T-helper 2 cell (primary cell): ENCODE results near the gene IL7R.
A peak's percentile ranks its signal among the peaks of the same experiment; 100 is the strongest.

Experiments used
- DNase-seq, 5 experiments: peaks; one replicate each; pipeline versions ENCODE4 v3.0.0 to v3.0.0-alpha.2; 2012 to 2022

Gene IL7R

GRCh38 chr5:35838370-35839042, 18.2 kb upstream of the IL7R start:
- DNase-seq, result peak in 1 of 5 experiments; percentile 68

- no peak for DNase-seq
These were observed 13.8 kb upstream of the IL7R start for GRCh38 chr5:35842856-35843255.

GRCh38 chr5:35845508-35845907, 11.2 kb upstream of the IL7R start:
- DNase-seq, result peak in 1 of 5 experiments; percentile 51

GRCh38 chr5:35847491-35847890, 9.2 kb upstream of the IL7R start:
- DNase-seq, result no peak

- no peak for DNase-seq
These were observed 8.7 kb upstream of the IL7R start for GRCh38 chr5:35847961-35848360.

GRCh38 chr5:35849860-35850259, 6.8 kb upstream of the IL7R start:
- no peak for DNase-seq

GRCh38 chr5:35850967-35851680, 5.6 kb upstream of the IL7R start:
- no peak for DNase-seq

GRCh38 chr5:35852084-35852734, 4.5 kb upstream of the IL7R start:
- DNase-seq, result peak in 4 of 5 experiments; percentile 13 to 76 (median 40)

GRCh38 chr5:35852773-35853172, 3.9 kb upstream of the IL7R start:
- no peak for DNase-seq

GRCh38 chr5:35853631-35854030, 3.1 kb upstream of the IL7R start:
- peak; percentile 20 to 93 (median 64) for DNase-seq

- peak in 4 of 5 experiments; percentile 48 to 97 (median 81) for DNase-seq
These were observed 2.4 kb upstream of the IL7R start for GRCh38 chr5:35854248-35854647.

- DNase-seq, result peak in 2 of 5 experiments; percentile 20 to 38
These were observed 1.5 kb upstream of the IL7R start for GRCh38 chr5:35855187-35855586.

- DNase-seq, result peak in 1 of 5 experiments; percentile 45
These were observed 416 bp upstream of the IL7R start for GRCh38 chr5:35856186-35856764.

- DNase-seq, result peak in 1 of 5 experiments; percentile 56
These were observed 1.0 kb downstream of the IL7R start for GRCh38 chr5:35857606-35858205.

GRCh38 chr5:35859101-35859661, 2.5 kb downstream of the IL7R start:
- peak in 1 of 5 experiments; percentile 71 for DNase-seq

- DNase-seq, result no peak
These were observed 4.0 kb downstream of the IL7R start for GRCh38 chr5:35860686-35861085.

GRCh38 chr5:35861718-35862117, 5.0 kb downstream of the IL7R start:
- no peak for DNase-seq

GRCh38 chr5:35862126-35862525, 5.4 kb downstream of the IL7R start:
- DNase-seq, result no peak

- DNase-seq, result peak in 1 of 5 experiments; percentile 43
These were observed 6.5 kb downstream of the IL7R start for GRCh38 chr5:35863159-35863558.

- DNase-seq, result no peak
These were observed 11.3 kb downstream of the IL7R start for GRCh38 chr5:35867998-35868397.

GRCh38 chr5:35869685-35870277, 13.1 kb downstream of the IL7R start:
- DNase-seq, result no peak

- no peak for DNase-seq
These were observed 13.9 kb downstream of the IL7R start for GRCh38 chr5:35870605-35871004.
